Skeletal muscle satellite cell (primary cell): ENCODE data around the gene CDHR2.

Experiments
- H3K27me3 ChIP-seq: 2 replicates; pipeline ENCODE4 v1.7.0; 2013; ENCODE audit warnings: low read length; ENCODE audit not compliant: control insufficient read depth, insufficient read depth
- H3K36me3 ChIP-seq: 2 replicates; pipeline ENCODE4 v1.7.0; 2013; ENCODE audit warnings: mild to moderate bottlenecking, control low read depth, low read length; ENCODE audit not compliant: insufficient read depth
- H3K4me1 ChIP-seq: 2 replicates; pipeline ENCODE4 v1.7.0; 2013; ENCODE audit warnings: low read length; ENCODE audit not compliant: control insufficient read depth, insufficient read depth
- H3K4me2 ChIP-seq: 2 replicates; pipeline ENCODE4 v1.7.0; 2013; ENCODE audit warnings: mild to moderate bottlenecking, low read length
- H3K4me3 ChIP-seq: 2 replicates; pipeline ENCODE4 v1.7.0; 2013; ENCODE audit warnings: low read length
- H3K9ac ChIP-seq: 2 replicates; pipeline ENCODE4 v1.7.0; 2013; ENCODE audit warnings: mild to moderate bottlenecking, low read depth, low read length, moderate library complexity
- H3K9me3 ChIP-seq: replicated peaks from 2 replicates; pipeline ENCODE4 v1.7.0; 2013; ENCODE audit warnings: mild to moderate bottlenecking, control low read depth, low read length

The CDHR2 gene

DNA sequence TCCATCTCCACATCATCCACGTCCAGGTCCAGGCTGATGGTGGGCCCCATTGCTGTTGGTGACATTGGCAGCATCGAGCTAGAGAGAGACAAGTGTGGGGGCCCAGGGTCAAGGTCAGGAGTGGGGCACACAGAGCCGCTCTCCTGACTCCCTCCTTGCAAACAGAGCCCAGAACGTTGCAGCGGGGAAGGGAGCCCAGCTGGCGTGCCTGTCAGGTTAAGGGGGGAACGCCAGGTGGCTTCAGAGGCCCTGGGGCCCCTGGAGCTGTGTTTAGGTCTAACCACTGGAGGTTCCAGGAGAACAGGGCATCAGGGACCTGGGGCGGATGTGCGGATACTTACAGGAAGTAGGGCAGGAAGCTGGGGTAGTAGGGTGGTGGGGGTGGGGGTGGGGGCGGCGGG is 19.4 kb upstream of the CDHR2 start:
- H3K36me3 ChIP-seq, result peaks cover 33% of the 10 kb centered on the region
- no peak overlapping the region for H3K9ac ChIP-seq

GRCh38 chr5:176530393-176530982 is 18.7 kb upstream of the CDHR2 start:
- Histone ChIP-seq H3K4me2 (no peak overlapping the region), H3K4me3 (no peak overlapping the region), H3K9me3 (no peaks in the 10 kb centered on the region), H3K9ac (no peak overlapping the region), H3K27me3 (no peaks in the 10 kb centered on the region), H3K36me3 (peaks cover 33% of the 10 kb centered on the region), H3K4me1 (peaks cover 28% of the 10 kb centered on the region)

More for the DNA sequence above, 19.4 kb upstream of the CDHR2 start:
- H3K9me3 ChIP-seq, result no peaks in the 10 kb centered on the region
- no peaks in the 10 kb centered on the region for H3K27me3 ChIP-seq
- no peak overlapping the region for H3K4me3 ChIP-seq
- peaks cover 21% of the 10 kb centered on the region for H3K4me1 ChIP-seq
- H3K4me2 ChIP-seq, result no peak overlapping the region

- Histone ChIP-seq H3K9ac (peak overlapping the region; percentile 30), H3K9me3 (no peaks in the 10 kb centered on the region), H3K36me3 (peaks cover 33% of the 10 kb centered on the region), H3K4me1 (peaks cover 35% of the 10 kb centered on the region), H3K27me3 (no peaks in the 10 kb centered on the region), H3K4me3 (no peak overlapping the region), H3K4me2 (peak overlapping the region; percentile 21)
Measured at GRCh38 chr5:176530983-176531901, 17.9 kb upstream of the CDHR2 start.

- H3K9ac ChIP-seq, result no peak overlapping the region
- peaks cover 35% of the 10 kb centered on the region for H3K4me1 ChIP-seq
- H3K9me3 ChIP-seq, result no peaks in the 10 kb centered on the region
- H3K27me3 ChIP-seq, result no peaks in the 10 kb centered on the region
- H3K36me3 ChIP-seq, result peaks cover 33% of the 10 kb centered on the region
- H3K4me3 ChIP-seq, result no peak overlapping the region
- no peak overlapping the region for H3K4me2 ChIP-seq
Measured at GRCh38 chr5:176531902-176532493, 17.1 kb upstream of the CDHR2 start.

GRCh38 chr5:176532795-176533194 is 16.3 kb upstream of the CDHR2 start:
- Histone ChIP-seq H3K4me3 (no peak overlapping the region), H3K36me3 (peaks cover 30% of the 10 kb centered on the region), H3K27me3 (no peaks in the 10 kb centered on the region), H3K4me2 (no peak overlapping the region), H3K4me1 (peaks cover 35% of the 10 kb centered on the region), H3K9me3 (no peaks in the 10 kb centered on the region), H3K9ac (no peak overlapping the region)

DNA sequence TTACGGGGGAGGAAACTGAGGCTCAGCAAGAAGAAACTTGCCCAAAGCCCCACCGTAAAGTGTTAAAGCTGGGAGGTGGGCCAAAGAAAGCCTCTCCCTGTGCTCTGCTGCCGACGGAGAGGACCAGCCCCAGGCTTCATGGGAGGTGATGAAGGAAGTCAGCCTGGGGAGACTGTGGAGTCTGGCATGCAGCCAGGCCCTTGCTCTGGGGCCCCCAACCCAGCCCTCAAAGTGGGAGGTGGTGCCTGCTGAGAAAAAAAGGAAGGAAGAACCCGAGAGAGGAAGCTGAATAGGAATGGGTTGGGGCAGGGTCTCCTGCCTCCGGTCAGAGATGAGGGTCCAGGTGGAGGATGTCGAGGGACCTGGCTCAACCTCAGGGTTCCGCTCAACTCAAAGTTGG is 15.8 kb upstream of the CDHR2 start:
- Histone ChIP-seq H3K9me3 (no peaks in the 10 kb centered on the region), H3K9ac (no peak overlapping the region), H3K4me2 (no peak overlapping the region), H3K4me1 (peaks cover 38% of the 10 kb centered on the region), H3K36me3 (peaks cover 26% of the 10 kb centered on the region), H3K4me3 (no peak overlapping the region), H3K27me3 (no peaks in the 10 kb centered on the region)

DNA sequence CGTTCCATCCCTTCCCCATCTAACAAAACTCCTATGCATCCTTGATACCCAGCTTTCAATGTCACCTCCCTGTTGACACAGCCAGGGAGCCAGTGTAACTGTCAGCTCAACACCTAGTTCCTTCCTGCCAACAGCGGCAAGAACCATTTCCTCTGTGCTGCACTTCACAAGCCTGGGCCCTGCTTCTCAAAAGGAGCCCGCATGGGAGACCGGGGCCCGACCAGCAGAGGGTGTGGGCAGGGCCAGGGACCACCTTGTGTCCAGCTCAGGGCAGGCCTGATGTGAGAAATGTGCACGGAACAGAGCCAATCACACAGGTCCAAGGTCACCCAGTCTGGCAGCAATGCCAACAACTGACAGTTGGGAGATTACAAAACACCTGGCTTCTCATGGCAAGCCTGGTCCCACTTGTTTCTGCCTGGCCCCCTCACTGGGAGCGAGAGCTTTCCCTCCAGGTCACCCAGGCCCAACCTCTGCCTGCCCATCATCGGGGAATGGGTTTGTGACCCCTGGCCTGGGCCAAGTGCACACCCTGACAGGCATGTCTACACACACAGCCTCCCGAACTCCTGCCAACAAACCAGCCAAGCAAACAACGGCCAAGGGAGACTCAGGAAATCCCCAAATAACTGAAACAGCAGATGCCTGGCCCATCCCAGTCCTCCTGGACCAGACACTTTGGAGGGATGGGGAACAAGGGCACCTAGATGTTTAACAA is 15.1 kb upstream of the CDHR2 start:
- Histone ChIP-seq H3K4me3 (no peak overlapping the region), H3K36me3 (peaks cover 19% of the 10 kb centered on the region), H3K4me2 (peak overlapping the region; percentile 98), H3K4me1 (peaks cover 38% of the 10 kb centered on the region), H3K9me3 (no peaks in the 10 kb centered on the region), H3K27me3 (no peaks in the 10 kb centered on the region), H3K9ac (no peak overlapping the region)

DNA sequence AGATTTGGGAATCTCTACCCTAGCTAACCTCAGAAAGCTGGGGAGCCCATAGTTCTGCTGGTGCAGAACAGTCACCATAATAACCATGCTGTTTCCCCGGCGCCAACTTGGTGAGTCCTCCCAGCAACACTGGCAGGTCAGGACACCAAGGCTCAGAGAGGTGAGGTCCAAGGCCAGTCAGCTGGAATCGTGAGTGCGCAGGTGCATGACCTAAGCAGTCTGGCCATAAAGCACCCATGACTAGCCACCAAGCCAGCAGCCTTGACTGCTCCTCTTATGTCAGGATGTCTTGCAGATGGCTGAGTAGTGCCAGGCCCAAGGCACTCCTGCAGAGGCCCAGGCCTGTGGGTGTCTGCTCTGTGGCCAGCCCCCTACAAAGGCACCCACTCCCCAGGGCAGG is 14.5 kb upstream of the CDHR2 start:
- peak overlapping the region; percentile 98 for H3K4me2 ChIP-seq
- peaks cover 38% of the 10 kb centered on the region for H3K4me1 ChIP-seq
- H3K36me3 ChIP-seq, result peaks cover 14% of the 10 kb centered on the region
- H3K27me3 ChIP-seq, result no peaks in the 10 kb centered on the region
- H3K9me3 ChIP-seq, result no peaks in the 10 kb centered on the region
- H3K9ac ChIP-seq, result no peak overlapping the region
- no peak overlapping the region for H3K4me3 ChIP-seq

GRCh38 chr5:176535101-176535663 is 14.0 kb upstream of the CDHR2 start:
- Histone ChIP-seq H3K36me3 (peaks cover 12% of the 10 kb centered on the region), H3K4me1 (peaks cover 38% of the 10 kb centered on the region), H3K4me3 (peak overlapping the region; percentile 95), H3K4me2 (peak overlapping the region; percentile 98), H3K27me3 (no peaks in the 10 kb centered on the region), H3K9me3 (no peaks in the 10 kb centered on the region), H3K9ac (peak overlapping the region; percentile 92)

- peaks cover 38% of the 10 kb centered on the region for H3K4me1 ChIP-seq
- H3K27me3 ChIP-seq, result no peaks in the 10 kb centered on the region
- H3K9me3 ChIP-seq, result no peaks in the 10 kb centered on the region
- peak overlapping the region; percentile 95 for H3K4me3 ChIP-seq
- H3K9ac ChIP-seq, result peak overlapping the region; percentile 92
- H3K4me2 ChIP-seq, result peak overlapping the region; percentile 98
- H3K36me3 ChIP-seq, result peaks cover 10% of the 10 kb centered on the region
Measured at GRCh38 chr5:176535664-176536131, 13.4 kb upstream of the CDHR2 start.
